ENCODE data around the gene SLC8B1. TPM values are rescaled to one million over a fixed set of nuclear protein-coding genes. Genes with fewer than 3 reads are reported as not detected.

Gene SLC8B1
- total and polyA plus RNA-seq, 2 donors (not counting 3 experiments of a cell fraction or from before 2014, with no cell fraction given): 29.9 to 45.4 TPM

GRCh38 chr12:113257564-113257963 lies 77.3 kb downstream of the SLC8B1 start:
- dilution Hi-C loops (cut with MboI; ENCODE audit: extremely low pct_ligation_motif_present, low sequenced_read_pairs) (no loop called here), intact Hi-C loops (cut with micrococcal nuclease) (no loop called here)
- H3K27me3 ChIP-seq (ENCODE audit: control insufficient read depth in 2 of 2, insufficient read depth in 2 of 2, low read length in 2 of 2): no peaks in the 10 kb centered on the region
- no peaks in the 10 kb centered on the region for H3K9me3 ChIP-seq (replicated peaks; ENCODE audit: control insufficient read depth, insufficient read depth, low read length)
- CTCF ChIA-PET: interaction anchor here (1.0 kb wide), 1 partner anchor 30 kb away, joined by 3 read pairs; no protein-coding TSS in a partner anchor
- H3K4me1 ChIP-seq (ENCODE audit: control insufficient read depth, extremely low read depth, insufficient read depth, low read length): peaks cover 13% of the 10 kb centered on the region
- H3K4me3 ChIP-seq (replicated peaks in 1 of 3; ENCODE audit: insufficient read depth in 1 of 3, low read depth in 1 of 3, low read length in 3 of 3): no peak overlapping the region
- H2AFZ ChIP-seq (ENCODE audit: low read depth, low read length): no peak overlapping the region
- no peaks in the 10 kb centered on the region for H3K9me1 ChIP-seq (replicated peaks; ENCODE audit: control insufficient read depth, extremely low read depth, insufficient read depth, low read length)
- H3K9ac ChIP-seq (replicated peaks; ENCODE audit: extremely low read depth, insufficient read depth, low read length): no peak overlapping the region
- TF ChIP-seq POLR2AphosphoS5 (IDR thresholded peaks at IDR 0.05; ENCODE audit: insufficient read depth, low read depth, low read length) (no peak), MAX (IDR thresholded peaks at IDR 0.05; ENCODE audit: insufficient read depth, insufficient read length) (no peak), FOS (IDR thresholded peaks at IDR 0.05; ENCODE audit: borderline replicate concordance, insufficient read depth, low read length) (no peak), GATA2 (IDR thresholded peaks at IDR 0.05; ENCODE audit: insufficient read depth, insufficient read length, low read depth, low read length) (no peak), EZH2 (IDR thresholded peaks at IDR 0.05; ENCODE audit: borderline replicate concordance, low read depth, low read length, severe bottlenecking) (no peak), JUN (IDR thresholded peaks at IDR 0.05; ENCODE audit: borderline replicate concordance, insufficient read depth, insufficient read length, low read depth) (no peak), CTCF (IDR thresholded peaks at IDR 0.05; ENCODE audit: extremely low read depth in 1 of 2, insufficient read depth in 1 of 2, low read depth in 1 of 2, low read length in 2 of 2) (no peak), POLR2A (IDR thresholded peaks at IDR 0.05; ENCODE audit: low read depth, low read length) (no peak), MYC (IDR thresholded peaks at IDR 0.05; ENCODE audit: low read depth, low read length) (no peak)
- H3K4me2 ChIP-seq (ENCODE audit: insufficient read depth, low read length): no peak overlapping the region
- no peak overlapping the region for H3K27ac ChIP-seq (ENCODE audit: insufficient read depth, low read depth, low read length)
- DNase-seq (ENCODE audit: low read depth, low spot score) (no peak), FAIRE-seq (no peak)
- POLR2A ChIA-PET: no interaction called here
- no TSS peak for BruUV-seq (replicated peaks)
- H4K20me1 ChIP-seq (replicated peaks; ENCODE audit: control insufficient read depth, extremely low read depth, insufficient read depth, low read length): no peaks in the 10 kb centered on the region
- H3K36me3 ChIP-seq (ENCODE audit: control insufficient read depth in 2 of 2, extremely low read depth in 1 of 2, insufficient read depth in 2 of 2, low read length in 2 of 2): no peaks in the 10 kb centered on the region
- no peaks in the 10 kb centered on the region for H3K79me2 ChIP-seq (ENCODE audit: control insufficient read depth, insufficient read depth, low read length)
